ENCODE results near the gene ASTN2. TPM values are rescaled to one million over a fixed set of nuclear protein-coding genes. Genes with fewer than 3 reads are reported as not detected.

ASTN2 gene
- total RNA-seq, 1 experiment from 2014 or later = 4.8 TPM

- no peak overlapping the region for H3K9ac ChIP-seq (ENCODE audit: low read length)
- RAD21 ChIA-PET (ENCODE audit: low non-redundant PET in 1 of 2, low total read pairs in 2 of 2, uncharacterized antibody in 2 of 2, unreplicated experiment in 2 of 2) = no interaction called here
- no peaks in the 10 kb centered on the region for H3K9me2 ChIP-seq (ENCODE audit: insufficient read depth)
- ATAC-seq (no peak), DNase-seq (ENCODE audit: low read depth, low spot score) (no peak)
- no peak overlapping the region for H3K4me2 ChIP-seq (ENCODE audit: low read length)
- no peaks in the 10 kb centered on the region for H3K36me3 ChIP-seq (ENCODE audit: control insufficient read depth in 1 of 2, insufficient read depth in 2 of 2, low read length in 2 of 2)
- BruUV-seq (replicated peaks) = no TSS peak
- no peak overlapping the region for H2AFZ ChIP-seq (ENCODE audit: low read depth, low read length, poor library complexity, severe bottlenecking)
- peaks cover 0 to 3% of the 10 kb centered on the region in 2 experiments; a peak in 1 of 4 replicates for H3K4me1 ChIP-seq (ENCODE audit: control insufficient read depth in 1 of 2, insufficient read depth in 2 of 2, low read length in 2 of 2)
- peaks cover 36% of the 10 kb centered on the region for H3K27me3 ChIP-seq (ENCODE audit: insufficient read depth, low read length)
- H3K9me3 ChIP-seq (ENCODE audit: control insufficient read depth in 1 of 2, insufficient read depth in 1 of 2, low read depth in 1 of 2, low read length in 2 of 2) = no peaks in the 10 kb centered on the region
- no peaks in the 10 kb centered on the region for H4K20me1 ChIP-seq (ENCODE audit: insufficient read depth)
- POLR2A ChIA-PET = no interaction called here
- intact Hi-C loops (cut with micrococcal nuclease) = no loop called here
- H3K4me3 ChIP-seq (replicated peaks in 1 of 2; ENCODE audit: low read depth in 1 of 2, low read length in 2 of 2) = no peak overlapping the region
- H3K27ac ChIP-seq (ENCODE audit: low read depth, low read length) = no peak overlapping the region
- CTCF ChIA-PET = no interaction called here
- 0 out of 2 replicates have a peak, but pooled peaks have one; percentile 4 for TF ChIP-seq RAD21 (IDR thresholded peaks at IDR 0.05; ENCODE audit: low read depth)
- TF ChIP-seq, protein P1, sequence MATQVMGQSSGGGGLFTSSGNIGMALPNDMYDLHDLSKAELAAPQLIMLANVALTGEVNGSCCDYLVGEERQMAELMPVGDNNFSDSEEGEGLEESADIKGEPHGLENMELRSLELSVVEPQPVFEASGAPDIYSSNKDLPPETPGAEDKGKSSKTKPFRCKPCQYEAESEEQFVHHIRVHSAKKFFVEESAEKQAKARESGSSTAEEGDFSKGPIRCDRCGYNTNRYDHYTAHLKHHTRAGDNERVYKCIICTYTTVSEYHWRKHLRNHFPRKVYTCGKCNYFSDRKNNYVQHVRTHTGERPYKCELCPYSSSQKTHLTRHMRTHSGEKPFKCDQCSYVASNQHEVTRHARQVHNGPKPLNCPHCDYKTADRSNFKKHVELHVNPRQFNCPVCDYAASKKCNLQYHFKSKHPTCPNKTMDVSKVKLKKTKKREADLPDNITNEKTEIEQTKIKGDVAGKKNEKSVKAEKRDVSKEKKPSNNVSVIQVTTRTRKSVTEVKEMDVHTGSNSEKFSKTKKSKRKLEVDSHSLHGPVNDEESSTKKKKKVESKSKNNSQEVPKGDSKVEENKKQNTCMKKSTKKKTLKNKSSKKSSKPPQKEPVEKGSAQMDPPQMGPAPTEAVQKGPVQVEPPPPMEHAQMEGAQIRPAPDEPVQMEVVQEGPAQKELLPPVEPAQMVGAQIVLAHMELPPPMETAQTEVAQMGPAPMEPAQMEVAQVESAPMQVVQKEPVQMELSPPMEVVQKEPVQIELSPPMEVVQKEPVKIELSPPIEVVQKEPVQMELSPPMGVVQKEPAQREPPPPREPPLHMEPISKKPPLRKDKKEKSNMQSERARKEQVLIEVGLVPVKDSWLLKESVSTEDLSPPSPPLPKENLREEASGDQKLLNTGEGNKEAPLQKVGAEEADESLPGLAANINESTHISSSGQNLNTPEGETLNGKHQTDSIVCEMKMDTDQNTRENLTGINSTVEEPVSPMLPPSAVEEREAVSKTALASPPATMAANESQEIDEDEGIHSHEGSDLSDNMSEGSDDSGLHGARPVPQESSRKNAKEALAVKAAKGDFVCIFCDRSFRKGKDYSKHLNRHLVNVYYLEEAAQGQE (IDR thresholded peaks at IDR 0.05; ENCODE audit: low read depth) = no peak
- TF ChIP-seq, protein P2, sequence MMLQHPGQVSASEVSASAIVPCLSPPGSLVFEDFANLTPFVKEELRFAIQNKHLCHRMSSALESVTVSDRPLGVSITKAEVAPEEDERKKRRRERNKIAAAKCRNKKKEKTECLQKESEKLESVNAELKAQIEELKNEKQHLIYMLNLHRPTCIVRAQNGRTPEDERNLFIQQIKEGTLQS (IDR thresholded peaks at IDR 0.05) = no peak
- H3K79me2 ChIP-seq (ENCODE audit: insufficient read depth, low read length) = no peaks in the 10 kb centered on the region
Measured at GRCh38 chr9:116910201-116910600, 504.7 kb downstream of the ASTN2 start.

DNA sequence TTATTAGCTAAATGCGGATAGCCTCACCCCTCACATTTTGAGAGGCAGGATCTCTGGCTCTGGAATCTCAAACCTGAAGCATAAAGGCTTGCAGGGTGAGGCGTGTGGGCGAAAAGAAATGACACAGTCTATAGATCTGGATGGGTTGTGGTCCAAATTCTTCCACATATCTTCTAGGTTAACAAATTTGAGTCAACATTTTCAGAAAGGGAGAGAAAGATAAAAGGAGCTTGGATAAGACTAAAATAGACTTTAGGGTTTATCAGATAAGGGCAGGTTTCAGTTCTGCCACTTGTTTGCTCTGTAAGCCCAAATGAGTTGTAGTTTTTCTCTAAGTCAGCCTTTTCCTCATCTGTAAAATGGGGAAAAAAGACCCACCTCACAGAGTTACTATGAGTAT lies 506.9 kb downstream of the ASTN2 start:
- Histone ChIP-seq H3K27ac (ENCODE audit: low read depth, low read length) (no peak overlapping the region), H3K9me2 (ENCODE audit: insufficient read depth) (no peaks in the 10 kb centered on the region), H3K4me1 (ENCODE audit: control insufficient read depth in 1 of 2, insufficient read depth in 2 of 2, low read length in 2 of 2) (peaks cover 0 to 3% of the 10 kb centered on the region in 2 experiments; a peak in 1 of 4 replicates), H3K4me3 (replicated peaks in 1 of 2; ENCODE audit: low read depth in 1 of 2, low read length in 2 of 2) (no peak overlapping the region), H3K9me3 (ENCODE audit: control insufficient read depth in 1 of 2, insufficient read depth in 1 of 2, low read depth in 1 of 2, low read length in 2 of 2) (no peaks in the 10 kb centered on the region), H3K79me2 (ENCODE audit: insufficient read depth, low read length) (no peaks in the 10 kb centered on the region), H3K4me2 (ENCODE audit: low read length) (no peak overlapping the region), H3K9ac (ENCODE audit: low read length) (no peak overlapping the region), H3K36me3 (ENCODE audit: control insufficient read depth in 1 of 2, insufficient read depth in 2 of 2, low read length in 2 of 2) (no peaks in the 10 kb centered on the region), H2AFZ (ENCODE audit: low read depth, low read length, poor library complexity, severe bottlenecking) (no peak overlapping the region), H4K20me1 (ENCODE audit: insufficient read depth) (no peaks in the 10 kb centered on the region), H3K27me3 (ENCODE audit: insufficient read depth, low read length) (peaks cover 30% of the 10 kb centered on the region)
- TF ChIP-seq POLR2A (IDR thresholded peaks at IDR 0.05; ENCODE audit: borderline replicate concordance, extremely low read depth, insufficient read depth, insufficient read length) = no peak
- TF ChIP-seq TCF7L2 (IDR thresholded peaks at IDR 0.05; ENCODE audit: borderline replicate concordance, extremely low read depth, insufficient read depth, insufficient read length) = no peak
- TF ChIP-seq ZNF274 (IDR thresholded peaks at IDR 0.05; ENCODE audit: low read depth, low read length) = no peak
- no peak for DNase-seq (ENCODE audit: low read depth, low spot score)
- intact Hi-C loops (cut with micrococcal nuclease) = no loop called here
- ChIA-PET CTCF (no interaction called here), RAD21 (ENCODE audit: low non-redundant PET in 1 of 2, low total read pairs in 2 of 2, uncharacterized antibody in 2 of 2, unreplicated experiment in 2 of 2) (no interaction called here), POLR2A (no interaction called here)
- no peak for ATAC-seq
- BruUV-seq (replicated peaks) = no TSS peak
